Mucosa of descending colon (tissue), 3 donors: ENCODE results near the gene SEMA4B. TPM values are rescaled to one million over a fixed set of nuclear protein-coding genes. Genes with fewer than 3 reads are reported as not detected.

Experiments used
- ATAC-seq: fragments of 200-7000 bp; cut with Tn5 transposase; one replicate; pipeline ENCODE4 v1.9.1; 2020; ENCODE audit warnings: mild to moderate bottlenecking, moderate library complexity
- DNase-seq, 3 donors: peaks; one replicate each; pipeline ENCODE4 v3.0.0-alpha.2; 2020
- H3K36me3 ChIP-seq: fragments of 200-600 bp; one replicate; pipeline ENCODE4 v1.8.0; 2021; ENCODE audit warnings: low read depth, mild to moderate bottlenecking
- H3K4me1 ChIP-seq: fragments of 200-600 bp; one replicate; pipeline ENCODE4 v1.8.0; 2021; ENCODE audit warnings: low read depth, mild to moderate bottlenecking
- H3K4me3 ChIP-seq: fragments of 200-600 bp; one replicate; pipeline ENCODE4 v1.8.0; 2021; ENCODE audit warnings: mild to moderate bottlenecking
- H3K9me3 ChIP-seq: fragments of 200-600 bp; one replicate; pipeline ENCODE4 v1.8.0; 2021; ENCODE audit warnings: mild to moderate bottlenecking
- intact Hi-C, 2 donors: fragments of 100-400 bp; cut with DNase I in 1 of 2; cut with micrococcal nuclease in 1 of 2; formaldehyde crosslinking; loops; one replicate each; pipeline versions ENCODE4 v1.11.0 to v1.11.1; 2022; cut with DNase I, micrococcal nuclease
- total RNA-seq, 3 donors: library from RNA; stranded (reverse); fragmentation: NEBNext Ultra II Directional in 2 of 3; extraction: Animal tissue kit (Norgen Biotek cat#: 25700) in 2 of 3; gene quantifications; one replicate each; pipeline versions ENCODE4 v1.2.1 to v1.2.4, GENCODE V29; 2021 to 2023
- TF ChIP-seq, protein P1 (sequence below): fragments of 200-600 bp; IDR thresholded peaks from one replicate; pipeline ENCODE4 v1.8.0; 2022; ENCODE audit warnings: antibody characterized with exemption, mild to moderate bottlenecking
- donor health status: DM: no; HTN: no; CAD: no; lungs with moderate emphysema.
- donor health status: DM: no; HTN: no; CAD: no.
- donor health status: DM: no; HTN: yes; CAD: no.

Gene SEMA4B
- total RNA-seq, 3 donors from 2014 or later: 118 to 146 (median 131) TPM

DNA sequence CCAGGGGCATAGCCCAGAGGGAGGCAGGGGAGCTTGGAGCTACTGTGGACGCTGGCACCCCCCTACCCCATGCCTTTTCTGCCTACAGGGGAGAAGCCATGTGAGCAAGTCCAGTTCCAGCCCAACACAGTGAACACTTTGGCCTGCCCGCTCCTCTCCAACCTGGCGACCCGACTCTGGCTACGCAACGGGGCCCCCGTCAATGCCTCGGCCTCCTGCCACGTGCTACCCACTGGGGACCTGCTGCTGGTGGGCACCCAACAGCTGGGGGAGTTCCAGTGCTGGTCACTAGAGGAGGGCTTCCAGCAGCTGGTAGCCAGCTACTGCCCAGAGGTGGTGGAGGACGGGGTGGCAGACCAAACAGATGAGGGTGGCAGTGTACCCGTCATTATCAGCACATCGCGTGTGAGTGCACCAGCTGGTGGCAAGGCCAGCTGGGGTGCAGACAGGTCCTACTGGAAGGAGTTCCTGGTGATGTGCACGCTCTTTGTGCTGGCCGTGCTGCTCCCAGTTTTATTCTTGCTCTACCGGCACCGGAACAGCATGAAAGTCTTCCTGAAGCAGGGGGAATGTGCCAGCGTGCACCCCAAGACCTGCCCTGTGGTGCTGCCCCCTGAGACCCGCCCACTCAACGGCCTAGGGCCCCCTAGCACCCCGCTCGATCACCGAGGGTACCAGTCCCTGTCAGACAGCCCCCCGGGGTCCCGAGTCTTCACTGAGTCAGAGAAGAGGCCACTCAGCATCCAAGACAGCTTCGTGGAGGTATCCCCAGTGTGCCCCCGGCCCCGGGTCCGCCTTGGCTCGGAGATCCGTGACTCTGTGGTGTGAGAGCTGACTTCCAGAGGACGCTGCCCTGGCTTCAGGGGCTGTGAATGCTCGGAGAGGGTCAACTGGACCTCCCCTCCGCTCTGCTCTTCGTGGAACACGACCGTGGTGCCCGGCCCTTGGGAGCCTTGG is 27.0 kb downstream of the SEMA4B start:
- Histone ChIP-seq H3K4me3 (no peak overlapping the region), H3K9me3 (no peaks in the 10 kb centered on the region), H3K4me1 (peaks cover 32% of the 10 kb centered on the region), H3K36me3 (peaks cover 12% of the 10 kb centered on the region)
- DNase-seq (peak in 1 of 3 donors; percentile 60), ATAC-seq (no peak)
- intact Hi-C loops: loop anchor here in 1 of 2 donors (5.0 kb wide), 1 partner anchor 81 kb away; no protein-coding TSS in a partner anchor
- TF ChIP-seq, protein P1, sequence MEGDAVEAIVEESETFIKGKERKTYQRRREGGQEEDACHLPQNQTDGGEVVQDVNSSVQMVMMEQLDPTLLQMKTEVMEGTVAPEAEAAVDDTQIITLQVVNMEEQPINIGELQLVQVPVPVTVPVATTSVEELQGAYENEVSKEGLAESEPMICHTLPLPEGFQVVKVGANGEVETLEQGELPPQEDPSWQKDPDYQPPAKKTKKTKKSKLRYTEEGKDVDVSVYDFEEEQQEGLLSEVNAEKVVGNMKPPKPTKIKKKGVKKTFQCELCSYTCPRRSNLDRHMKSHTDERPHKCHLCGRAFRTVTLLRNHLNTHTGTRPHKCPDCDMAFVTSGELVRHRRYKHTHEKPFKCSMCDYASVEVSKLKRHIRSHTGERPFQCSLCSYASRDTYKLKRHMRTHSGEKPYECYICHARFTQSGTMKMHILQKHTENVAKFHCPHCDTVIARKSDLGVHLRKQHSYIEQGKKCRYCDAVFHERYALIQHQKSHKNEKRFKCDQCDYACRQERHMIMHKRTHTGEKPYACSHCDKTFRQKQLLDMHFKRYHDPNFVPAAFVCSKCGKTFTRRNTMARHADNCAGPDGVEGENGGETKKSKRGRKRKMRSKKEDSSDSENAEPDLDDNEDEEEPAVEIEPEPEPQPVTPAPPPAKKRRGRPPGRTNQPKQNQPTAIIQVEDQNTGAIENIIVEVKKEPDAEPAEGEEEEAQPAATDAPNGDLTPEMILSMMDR: no peak

DNA sequence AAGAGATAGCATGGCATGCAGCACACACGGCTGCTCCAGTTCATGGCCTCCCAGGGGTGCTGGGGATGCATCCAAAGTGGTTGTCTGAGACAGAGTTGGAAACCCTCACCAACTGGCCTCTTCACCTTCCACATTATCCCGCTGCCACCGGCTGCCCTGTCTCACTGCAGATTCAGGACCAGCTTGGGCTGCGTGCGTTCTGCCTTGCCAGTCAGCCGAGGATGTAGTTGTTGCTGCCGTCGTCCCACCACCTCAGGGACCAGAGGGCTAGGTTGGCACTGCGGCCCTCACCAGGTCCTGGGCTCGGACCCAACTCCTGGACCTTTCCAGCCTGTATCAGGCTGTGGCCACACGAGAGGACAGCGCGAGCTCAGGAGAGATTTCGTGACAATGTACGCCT is 27.8 kb downstream of the SEMA4B start:
- intact Hi-C loops: loop anchor here in 1 of 2 donors (5.0 kb wide), 1 partner anchor 82 kb away; no protein-coding TSS in a partner anchor
- Histone ChIP-seq H3K36me3 (peaks cover 15% of the 10 kb centered on the region), H3K4me1 (peaks cover 32% of the 10 kb centered on the region), H3K9me3 (no peaks in the 10 kb centered on the region), H3K4me3 (no peak overlapping the region)
- TF ChIP-seq, protein P1: no peak
- DNase-seq (no peak), ATAC-seq (no peak)

DNA sequence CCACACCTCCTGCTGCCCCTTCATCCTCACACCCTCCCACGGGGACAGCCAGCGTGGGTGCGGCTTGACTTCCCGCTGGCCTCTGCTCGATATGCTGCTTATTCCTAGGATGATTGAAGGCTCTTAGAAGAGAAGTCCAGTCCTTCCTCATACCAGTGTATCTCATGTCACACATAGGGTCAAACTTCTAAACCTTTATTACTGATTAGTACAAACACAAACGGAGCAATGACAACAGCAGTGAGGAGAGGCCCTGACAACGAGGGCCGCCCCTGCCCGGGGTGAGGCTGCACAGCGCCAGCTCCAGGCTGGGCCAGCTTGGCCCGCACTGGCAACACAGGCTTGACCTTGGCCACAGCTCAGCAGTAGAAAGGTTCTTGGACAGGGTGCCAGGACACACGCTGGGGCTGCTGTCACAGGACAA is 29.0 kb downstream of the SEMA4B start:
- Histone ChIP-seq H3K9me3 (no peaks in the 10 kb centered on the region), H3K36me3 (peaks cover 9% of the 10 kb centered on the region), H3K4me3 (no peak overlapping the region), H3K4me1 (peaks cover 32% of the 10 kb centered on the region)
- DNase-seq: peak; percentile 55 to 78 (median 77)
- TF ChIP-seq, protein P1: no peak
- ATAC-seq: peak; percentile 34
- intact Hi-C loops: no loop called here

DNA sequence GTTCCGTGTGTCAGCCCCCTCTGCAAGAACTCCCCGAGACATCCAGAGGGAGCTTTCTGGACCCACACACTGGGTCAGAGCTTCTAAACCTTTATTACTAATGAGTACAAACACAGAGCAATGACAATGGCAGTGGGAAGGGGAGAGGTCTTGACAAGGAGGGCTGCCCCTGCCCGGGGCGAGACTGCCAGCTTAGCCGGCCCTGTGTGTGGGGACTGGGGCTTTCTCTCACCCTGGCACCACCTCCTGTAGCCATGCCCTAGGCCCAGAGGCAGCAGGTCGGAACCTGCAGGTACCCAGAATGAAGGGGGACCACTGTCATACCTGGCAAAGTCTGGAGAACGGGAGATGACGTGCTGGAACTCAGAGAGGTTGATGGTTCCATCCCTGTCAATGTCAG is 29.5 kb downstream of the SEMA4B start:
- peaks cover 32% of the 10 kb centered on the region for H3K4me1 ChIP-seq
- DNase-seq (no peak), ATAC-seq (no peak)
- intact Hi-C loops: no loop called here
- H3K4me3 ChIP-seq: no peak overlapping the region
- H3K36me3 ChIP-seq: peaks cover 8% of the 10 kb centered on the region
- TF ChIP-seq, protein P1: no peak
- H3K9me3 ChIP-seq: no peaks in the 10 kb centered on the region

DNA sequence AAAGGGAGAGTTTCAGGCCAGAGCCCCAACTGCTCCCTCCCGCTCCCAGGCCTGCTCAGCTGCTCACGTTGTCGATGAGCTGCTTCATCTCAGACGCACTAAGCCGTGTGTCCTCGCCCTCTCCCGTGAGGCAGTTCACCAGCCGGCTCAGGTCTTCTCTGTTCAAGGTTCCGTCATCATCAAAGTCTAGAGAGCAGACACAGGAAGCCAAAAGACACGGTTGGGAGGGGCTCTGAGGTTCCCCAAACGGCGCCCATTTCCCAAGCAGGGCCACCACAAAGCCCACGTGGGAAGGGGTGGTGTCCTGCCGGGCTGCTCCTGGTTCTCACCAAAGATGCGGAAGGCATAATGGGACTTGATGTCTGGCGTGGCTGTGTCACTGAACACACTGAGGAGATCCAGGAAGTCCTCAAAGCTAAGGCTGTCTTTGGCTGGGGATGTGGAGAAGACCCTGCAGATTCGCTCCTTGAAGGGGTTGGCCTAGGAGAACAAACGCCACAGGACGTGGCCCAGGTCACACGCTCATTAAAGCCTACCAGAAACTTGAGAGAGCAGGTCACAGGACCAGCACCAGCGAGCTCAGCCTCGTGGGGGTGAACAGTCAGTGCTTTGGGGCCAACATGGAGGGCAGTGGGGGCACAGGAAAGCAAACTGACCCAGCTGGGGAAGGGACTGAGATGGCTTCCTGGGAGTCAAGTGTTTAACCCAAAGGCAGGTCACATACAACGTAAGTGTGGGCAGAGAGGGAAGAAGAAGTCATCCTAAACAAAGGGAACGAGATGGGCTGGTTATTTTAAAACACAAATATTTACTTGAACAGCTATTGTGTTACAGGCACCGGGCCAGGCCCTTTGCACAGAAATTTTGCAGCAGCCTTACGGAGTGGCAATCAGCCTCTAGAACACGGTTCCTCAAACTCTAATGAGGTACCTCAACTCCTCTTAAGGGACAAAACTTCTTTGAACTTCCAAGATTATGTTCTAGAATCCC is 30.2 kb downstream of the SEMA4B start:
- intact Hi-C loops: no loop called here
- H3K9me3 ChIP-seq: no peaks in the 10 kb centered on the region

More for the DNA sequence above, 30.2 kb downstream of the SEMA4B start:
- no peak overlapping the region for H3K4me3 ChIP-seq
- H3K36me3 ChIP-seq: peaks cover 8% of the 10 kb centered on the region
- DNase-seq (peak; percentile 57 to 81 (median 62)), ATAC-seq (peak; percentile 1)
- TF ChIP-seq, protein P1: no peak
- peaks cover 32% of the 10 kb centered on the region for H3K4me1 ChIP-seq
